Keratinocyte (primary cell): ENCODE data around the gene SNX24.

Experiments used
- CTCF ChIP-seq, 3 experiments: IDR thresholded peaks in 1 of 3; conservative IDR thresholded peaks in 1 of 3; optimal IDR thresholded peaks in 1 of 3; 2 replicates in 2 of 3; 3 replicates in 1 of 3; pipeline versions ENCODE3 to v1.5.1; 2011; ENCODE audit warnings: low read length in 3 of 3, mild to moderate bottlenecking in 3 of 3, moderate library complexity in 2 of 3, control low read depth in 1 of 3, inconsistent platforms in 1 of 3; ENCODE audit not compliant: insufficient read depth in 2 of 3; ENCODE audit errors: extremely low read depth in 1 of 3
- EZH2 ChIP-seq: IDR thresholded peaks from one replicate; pipeline ENCODE4 v1.6.1; 2012; ENCODE audit warnings: inconsistent platforms, mild to moderate bottlenecking, low read length, moderate library complexity

- TF ChIP-seq CTCF (optimal IDR thresholded peaks at IDR 0.05 in 1 of 3, IDR thresholded peaks at IDR 0.05 in 1 of 3, conservative IDR thresholded peaks at IDR 0.05 in 1 of 3; ENCODE audit: extremely low read depth in 1 of 3, insufficient read depth in 2 of 3, low read length in 3 of 3) (no peak), EZH2 (no peak)
Measured at GRCh38 chr5:123047706-123048105, 202.3 kb downstream of the SNX24 start.
